ENCODE data around the gene NFAT5. TPM values are rescaled to one million over a fixed set of nuclear protein-coding genes. Genes with fewer than 3 reads are reported as not detected.
"Not testable (repeated sequence)": the region's sequence is repeated elsewhere in the genome, so short reads cannot be mapped to it uniquely, and the experiment has no call there.

The NFAT5 gene
- total RNA-seq, 2 experiments from 2014 or later: 36.0 to 37.8 TPM

DNA sequence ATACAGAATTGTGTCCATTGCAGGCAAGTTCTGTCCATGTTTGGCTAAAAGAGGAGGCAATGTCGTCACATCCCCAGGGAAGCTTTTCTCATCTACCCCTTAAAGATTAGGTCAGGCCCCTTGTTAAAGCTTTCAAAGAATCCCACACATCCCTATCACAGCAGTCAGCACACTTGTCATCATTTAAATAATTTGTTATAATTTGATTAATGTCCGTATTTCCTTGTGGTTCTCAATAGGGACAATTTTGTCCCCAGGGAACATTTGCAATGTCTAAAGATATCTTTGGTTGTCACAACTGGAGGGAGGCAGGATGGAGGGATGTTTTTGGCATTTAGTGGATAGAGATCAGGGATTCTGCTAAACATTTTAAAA is 28.1 kb upstream of the NFAT5 start:
- intact Hi-C loops (cut with micrococcal nuclease): no loop called here
- ATAC-seq (no peak), DNase-seq (no peak)
- ChIA-PET CTCF (no interaction called here), POLR2A (interaction anchor here (1.1 kb wide), 1 partner anchor 16 kb away, joined by 3 read pairs; no protein-coding TSS in a partner anchor)
- Mint-ChIP-seq H3K27ac (no peak overlapping the region), H3K27me3 (no peaks in the 10 kb centered on the region), H3K4me1 (ENCODE audit: low read depth) (peaks cover 20% of the 10 kb centered on the region), H3K36me3 (ENCODE audit: low read depth) (no peaks in the 10 kb centered on the region), H3K9me3 (no peaks in the 10 kb centered on the region), H3K4me3 (no peak overlapping the region)
- TF ChIP-seq, protein P1, sequence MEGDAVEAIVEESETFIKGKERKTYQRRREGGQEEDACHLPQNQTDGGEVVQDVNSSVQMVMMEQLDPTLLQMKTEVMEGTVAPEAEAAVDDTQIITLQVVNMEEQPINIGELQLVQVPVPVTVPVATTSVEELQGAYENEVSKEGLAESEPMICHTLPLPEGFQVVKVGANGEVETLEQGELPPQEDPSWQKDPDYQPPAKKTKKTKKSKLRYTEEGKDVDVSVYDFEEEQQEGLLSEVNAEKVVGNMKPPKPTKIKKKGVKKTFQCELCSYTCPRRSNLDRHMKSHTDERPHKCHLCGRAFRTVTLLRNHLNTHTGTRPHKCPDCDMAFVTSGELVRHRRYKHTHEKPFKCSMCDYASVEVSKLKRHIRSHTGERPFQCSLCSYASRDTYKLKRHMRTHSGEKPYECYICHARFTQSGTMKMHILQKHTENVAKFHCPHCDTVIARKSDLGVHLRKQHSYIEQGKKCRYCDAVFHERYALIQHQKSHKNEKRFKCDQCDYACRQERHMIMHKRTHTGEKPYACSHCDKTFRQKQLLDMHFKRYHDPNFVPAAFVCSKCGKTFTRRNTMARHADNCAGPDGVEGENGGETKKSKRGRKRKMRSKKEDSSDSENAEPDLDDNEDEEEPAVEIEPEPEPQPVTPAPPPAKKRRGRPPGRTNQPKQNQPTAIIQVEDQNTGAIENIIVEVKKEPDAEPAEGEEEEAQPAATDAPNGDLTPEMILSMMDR (IDR thresholded peaks at IDR 0.05): no peak

DNA sequence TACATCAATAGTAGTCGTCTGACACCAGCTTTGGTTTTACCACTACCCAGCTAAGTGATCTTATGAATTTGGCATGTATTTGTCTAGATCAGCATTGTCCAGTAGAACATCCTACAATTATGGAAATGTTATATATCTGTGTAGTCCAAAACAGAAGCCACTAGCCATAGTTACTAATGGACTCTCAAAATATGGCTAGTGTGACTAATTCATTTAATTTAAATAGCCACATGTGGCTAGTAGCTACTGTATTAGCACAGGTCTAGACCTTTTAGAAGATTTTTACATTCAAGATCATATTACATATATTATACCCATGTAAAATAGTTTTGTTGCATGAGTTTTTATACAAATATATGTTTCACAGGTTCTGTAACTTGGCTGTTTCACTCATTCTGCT is 27.0 kb upstream of the NFAT5 start:
- Mint-ChIP-seq H3K27me3 (no peaks in the 10 kb centered on the region), H3K4me3 (no peak overlapping the region), H3K4me1 (ENCODE audit: low read depth) (peaks cover 16% of the 10 kb centered on the region), H3K9me3 (no peaks in the 10 kb centered on the region), H3K27ac (no peak overlapping the region), H3K36me3 (ENCODE audit: low read depth) (no peaks in the 10 kb centered on the region)
- ChIA-PET POLR2A (interaction anchor here (0.8 to 1.2 kb wide), 2 partner anchors 17 to 19 kb away, joined by 3 to 4 read pairs; no protein-coding TSS in a partner anchor), CTCF (interaction anchor here (0.6 to 1.2 kb wide), 3 partner anchors 15 to 114 kb away, joined by 3 read pairs; no protein-coding TSS in a partner anchor)
- ATAC-seq (no peak), DNase-seq (no peak)
- TF ChIP-seq, protein P1 (IDR thresholded peaks at IDR 0.05): no peak
- intact Hi-C loops (cut with micrococcal nuclease): no loop called here

GRCh38 chr16:69542974-69543373 is 22.8 kb upstream of the NFAT5 start:
- H3K27ac Mint-ChIP-seq: no peak overlapping the region
- TF ChIP-seq, protein P1 (IDR thresholded peaks at IDR 0.05): no peak
- ChIA-PET POLR2A (interaction anchor here (1.1 kb wide), 1 partner anchor 11 kb away, joined by 3 read pairs; no protein-coding TSS in a partner anchor), CTCF (interaction anchor here (1.3 to 1.7 kb wide), 2 partner anchors 9 to 147 kb away, joined by 4 read pairs; no protein-coding TSS in a partner anchor)
- H3K27me3 Mint-ChIP-seq: no peaks in the 10 kb centered on the region
- H3K4me1 Mint-ChIP-seq (ENCODE audit: low read depth): peaks cover 4% of the 10 kb centered on the region
- no peak overlapping the region for H3K4me3 Mint-ChIP-seq
- H3K36me3 Mint-ChIP-seq (ENCODE audit: low read depth): no peaks in the 10 kb centered on the region
- intact Hi-C loops (cut with micrococcal nuclease): no loop called here
- DNase-seq (no peak), ATAC-seq (no peak)
- no peaks in the 10 kb centered on the region for H3K9me3 Mint-ChIP-seq

DNA sequence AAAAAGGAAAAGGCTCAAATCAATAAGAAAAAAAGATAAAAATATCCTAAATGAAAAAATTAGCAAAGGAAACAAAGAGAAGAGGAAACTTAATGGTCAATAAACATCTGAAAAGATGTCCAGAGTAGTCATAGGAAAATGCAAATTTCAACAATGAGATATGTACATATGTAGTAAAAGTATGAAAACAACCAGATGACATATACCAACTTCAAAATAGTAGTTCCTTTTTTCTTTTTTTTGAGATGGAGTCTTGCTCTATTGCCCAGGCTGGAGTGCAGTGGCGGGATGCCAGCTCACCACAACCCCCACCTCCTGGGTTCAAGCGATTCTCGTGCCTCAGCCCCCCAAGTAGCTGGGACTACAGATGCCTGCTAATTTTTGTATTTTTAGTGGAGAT is 21.7 kb upstream of the NFAT5 start:
- POLR2A ChIA-PET: no interaction called here
- ATAC-seq (no peak), DNase-seq (no peak)
- TF ChIP-seq, protein P1 (IDR thresholded peaks at IDR 0.05): no peak
- H3K36me3 Mint-ChIP-seq (ENCODE audit: low read depth): no peaks in the 10 kb centered on the region
- CTCF ChIA-PET: interaction anchor here (1.3 to 1.7 kb wide), 3 partner anchors 8 to 148 kb away, joined by 3 to 4 read pairs (median 4); no protein-coding TSS in a partner anchor
- no peak overlapping the region for H3K27ac Mint-ChIP-seq
- H3K9me3 Mint-ChIP-seq: no peaks in the 10 kb centered on the region
- no peaks in the 10 kb centered on the region for H3K27me3 Mint-ChIP-seq
- intact Hi-C loops (cut with micrococcal nuclease): no loop called here
- H3K4me3 Mint-ChIP-seq: no peak overlapping the region
- peaks cover 4% of the 10 kb centered on the region for H3K4me1 Mint-ChIP-seq (ENCODE audit: low read depth)

DNA sequence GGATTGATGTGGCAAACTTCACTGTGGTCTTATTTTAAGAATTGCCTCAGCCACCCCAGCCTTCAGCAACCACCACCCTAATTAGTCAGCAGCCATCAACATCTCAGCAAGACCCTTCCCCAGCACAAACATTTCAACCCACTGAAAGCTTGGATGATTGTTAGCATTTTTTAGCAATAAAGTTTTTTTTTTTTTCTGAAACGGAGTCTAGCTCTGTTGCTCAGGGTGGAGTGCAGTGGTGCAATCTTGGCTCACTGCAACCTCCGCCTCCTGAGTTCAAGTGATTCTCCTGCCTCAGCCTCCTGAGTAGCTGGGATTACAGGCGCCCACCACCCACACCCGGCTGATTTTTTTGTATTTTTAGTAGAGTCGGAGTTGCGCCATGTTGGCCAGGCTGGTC is 19.1 kb upstream of the NFAT5 start:
- H3K27me3 Mint-ChIP-seq; H3K4me3 Mint-ChIP-seq; DNase-seq; POLR2A ChIA-PET; H3K36me3 Mint-ChIP-seq (ENCODE audit: low read depth); H3K9me3 Mint-ChIP-seq; H3K27ac Mint-ChIP-seq; intact Hi-C loops (cut with micrococcal nuclease); CTCF ChIA-PET; H3K4me1 Mint-ChIP-seq (ENCODE audit: low read depth); ATAC-seq: not testable (repeated sequence)
